Fibroblast of the aortic adventitia (primary cell): Measurements from ENCODE around the gene PARN. TPM values are rescaled to one million over a fixed set of nuclear protein-coding genes. Genes with fewer than 3 reads are reported as not detected.

ENCODE experiments used
- DNase-seq: peaks from one replicate; pipeline ENCODE4 v3.0.0-alpha.2; 2010; ENCODE audit warnings: low read depth
- H3K4me3 ChIP-seq: 2 replicates; pipeline ENCODE4 v1.5.1; 2011; ENCODE audit warnings: low read depth, mild to moderate bottlenecking, control low read depth, low read length, moderate library complexity
- CTCF ChIP-seq: IDR thresholded peaks from 2 replicates; pipeline ENCODE4 v1.5.1; 2011; ENCODE audit warnings: mild to moderate bottlenecking, low read length, control low read depth, inconsistent platforms; ENCODE audit not compliant: insufficient read depth
- total RNA-seq: library from RNA; depleted of rRNA; stranded (reverse); fragments of >200 nt; gene quantifications from 2 replicates; pipeline ENCODE4 v1.2.3, GENCODE V29; 2012; ENCODE audit warnings: low replicate concordance

PARN gene
- total RNA-seq, 1 donor: 37.2 TPM

GRCh38 chr16:14476183-14476582, 153.9 kb downstream of the PARN start:
- no peak for TF ChIP-seq CTCF
- no peak for DNase-seq
- H3K4me3 ChIP-seq: no peak overlapping the region

- no peak for TF ChIP-seq CTCF
- H3K4me3 ChIP-seq: no peak overlapping the region
- DNase-seq: peak; percentile 43
Measured at GRCh38 chr16:14475370-14476139, 154.5 kb downstream of the PARN start.

GRCh38 chr16:14473488-14473887, 156.6 kb downstream of the PARN start:
- no peak overlapping the region for H3K4me3 ChIP-seq
- no peak for TF ChIP-seq CTCF
- no peak for DNase-seq

GRCh38 chr16:14472357-14472756, 157.7 kb downstream of the PARN start:
- no peak for TF ChIP-seq CTCF
- DNase-seq: no peak
- no peak overlapping the region for H3K4me3 ChIP-seq

- no peak for TF ChIP-seq CTCF
- no peak for DNase-seq
- no peak overlapping the region for H3K4me3 ChIP-seq
Measured at GRCh38 chr16:14470788-14471187, 159.3 kb downstream of the PARN start.

GRCh38 chr16:14465799-14466198, 164.3 kb downstream of the PARN start:
- no peak for DNase-seq
- no peak for TF ChIP-seq CTCF
- no peak overlapping the region for H3K4me3 ChIP-seq

GRCh38 chr16:14464796-14465195, 165.3 kb downstream of the PARN start:
- DNase-seq: no peak
- no peak for TF ChIP-seq CTCF
- no peak overlapping the region for H3K4me3 ChIP-seq
